Measurements from ENCODE around the gene LTB4R2.
A peak's percentile ranks its signal among the peaks of the same experiment; 100 is the strongest.

The LTB4R2 gene

DNA sequence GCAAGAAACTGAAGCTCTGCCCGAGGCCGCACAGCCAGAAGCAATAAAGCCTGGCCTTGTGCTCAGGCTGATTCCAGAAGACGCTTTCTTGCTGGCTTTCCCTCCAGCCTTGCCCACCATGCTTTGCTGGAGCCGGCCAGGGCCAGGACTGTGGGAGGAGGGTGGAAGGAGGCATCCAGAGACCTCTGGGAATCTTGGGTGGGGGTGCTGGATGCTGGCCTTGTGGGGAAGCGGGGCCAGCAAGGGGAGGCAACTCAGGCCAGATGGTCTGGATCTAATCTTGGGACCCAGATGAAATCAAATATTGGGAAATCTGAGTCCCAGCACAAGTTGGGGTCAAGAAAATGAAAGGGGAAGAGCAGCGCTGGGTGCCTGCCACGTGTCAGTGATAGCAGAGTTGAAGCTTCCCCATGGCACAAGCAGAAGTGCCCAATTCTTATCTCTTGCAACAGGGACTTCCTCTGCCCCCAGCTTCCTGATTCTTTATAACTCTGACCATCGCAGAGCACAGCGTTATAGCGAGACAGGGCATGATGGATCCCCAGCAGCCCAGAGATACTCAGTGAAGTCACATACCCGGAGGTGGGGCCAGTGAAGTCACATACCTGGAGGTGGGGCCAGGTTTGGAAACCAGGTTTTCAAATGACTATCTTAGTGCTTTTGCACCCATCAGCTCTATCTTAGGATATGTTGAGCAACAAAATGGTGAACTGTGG lies 32.2 kb upstream of the LTB4R2 start:
- no peak for DNase-seq

DNA sequence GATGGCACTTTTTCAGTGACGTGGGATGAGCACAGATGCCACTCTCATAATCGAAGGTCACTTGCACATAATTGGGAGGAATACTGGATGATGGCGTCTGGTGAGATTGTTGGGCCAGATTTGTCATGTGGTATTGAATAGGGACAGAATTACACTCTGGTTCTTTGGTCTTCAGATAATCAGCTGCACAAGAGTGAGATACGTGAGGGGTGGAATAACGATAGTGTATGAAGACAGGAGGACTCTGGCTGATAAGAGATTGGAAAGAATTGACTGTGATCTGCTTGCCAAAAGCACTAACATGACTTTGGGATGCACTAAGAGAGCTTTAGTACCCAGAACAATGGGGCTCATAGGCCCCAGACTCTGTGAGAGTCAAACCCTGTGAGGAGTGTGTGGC lies 31.5 kb upstream of the LTB4R2 start:
- DNase-seq, result no peak

DNA sequence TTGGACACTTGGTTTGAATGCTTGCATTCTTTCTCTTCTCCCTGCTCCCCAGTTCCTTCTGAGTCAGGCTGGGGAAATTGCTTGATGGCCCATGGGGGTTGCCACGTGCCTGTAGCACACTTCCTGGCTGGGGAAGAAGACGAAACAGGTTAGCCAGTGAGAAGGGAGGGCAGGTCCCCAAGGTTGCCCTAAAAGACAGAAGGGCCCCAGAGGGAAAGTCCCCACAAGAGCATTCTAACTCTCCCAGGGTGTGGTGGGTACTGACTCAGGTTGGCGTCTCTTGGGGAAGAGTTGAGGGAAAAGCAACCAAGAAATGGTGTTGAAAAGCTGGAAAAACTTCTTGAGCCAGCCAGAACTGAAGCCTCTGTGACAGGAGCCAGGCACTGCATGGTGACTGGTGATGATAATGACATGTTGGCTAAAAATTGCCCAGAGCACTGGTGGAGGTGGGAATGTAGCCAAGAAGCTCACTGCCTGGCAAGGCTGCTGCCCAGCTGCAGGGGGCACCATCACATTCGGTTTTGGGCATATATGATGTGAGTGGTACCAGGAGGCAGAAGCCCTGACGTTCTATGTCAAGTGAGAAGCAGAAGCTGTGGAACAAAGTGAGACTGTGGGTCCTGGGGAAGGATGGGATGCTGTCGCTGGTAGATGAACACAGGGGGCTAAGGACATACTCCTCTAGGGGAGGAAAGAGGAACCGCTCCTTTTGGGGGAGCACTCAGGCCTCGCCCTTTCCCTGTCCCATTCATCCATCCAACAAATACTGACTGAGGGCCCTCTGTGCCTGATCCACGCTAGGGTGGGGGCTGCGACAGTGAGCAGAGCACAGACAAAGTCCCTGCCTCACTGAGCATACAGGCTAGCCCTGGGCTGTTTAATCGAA lies 30.4 kb upstream of the LTB4R2 start:
- DNase-seq, result no peak

DNA sequence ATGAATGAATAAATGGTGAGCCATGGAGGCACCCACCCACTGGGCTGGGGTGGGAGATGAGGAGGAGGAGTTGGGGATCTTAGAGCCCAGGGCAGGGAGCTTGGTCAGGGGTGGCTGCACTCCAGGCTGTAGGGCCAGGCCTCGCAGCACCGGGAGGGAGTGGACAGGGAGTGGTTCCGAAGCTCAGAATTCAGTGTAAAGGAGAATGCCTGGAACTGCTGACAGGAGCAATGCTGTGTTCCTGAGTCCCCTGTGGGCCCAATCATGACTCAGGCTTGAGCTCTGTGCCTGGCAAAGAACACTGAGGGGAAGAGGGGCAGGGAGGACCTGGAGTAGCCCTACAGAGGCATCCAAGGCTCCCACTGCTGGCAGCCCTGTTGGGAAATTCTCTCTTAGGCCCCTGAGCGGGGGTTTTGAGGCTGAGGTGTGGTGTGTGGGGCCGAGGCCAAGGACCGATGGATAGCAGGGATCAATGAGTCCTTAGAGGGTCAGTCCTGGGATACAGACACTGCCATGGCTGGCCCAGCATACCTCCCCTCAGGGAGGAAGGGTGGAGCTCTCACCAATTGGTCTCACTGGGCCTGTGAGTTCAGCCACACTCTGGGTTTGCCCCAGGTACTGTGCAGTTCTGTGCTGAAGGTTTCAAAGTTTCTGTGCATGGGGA lies 29.0 kb upstream of the LTB4R2 start:
- DNase-seq, result no peak

DNA sequence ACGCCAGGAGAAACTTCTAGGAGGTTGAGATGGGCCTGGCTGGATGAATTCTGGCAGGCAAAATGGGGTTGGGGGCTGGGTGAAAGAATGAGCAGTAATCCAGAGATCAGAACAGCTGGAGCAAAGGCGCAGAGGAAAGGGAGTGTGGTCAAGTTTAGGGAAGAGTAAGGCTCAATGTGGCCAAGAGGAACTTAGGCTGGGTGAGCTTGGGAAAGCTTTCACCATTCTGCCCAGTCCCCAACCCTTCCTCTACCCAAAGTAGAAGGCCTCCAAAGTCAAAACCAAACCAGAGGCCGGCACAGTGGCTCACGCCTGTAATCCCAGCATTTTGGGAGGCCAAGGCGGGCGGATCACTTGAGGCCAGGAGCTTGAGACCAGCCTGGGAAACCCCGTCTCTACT lies 28.3 kb upstream of the LTB4R2 start:
- no peak for DNase-seq

DNA sequence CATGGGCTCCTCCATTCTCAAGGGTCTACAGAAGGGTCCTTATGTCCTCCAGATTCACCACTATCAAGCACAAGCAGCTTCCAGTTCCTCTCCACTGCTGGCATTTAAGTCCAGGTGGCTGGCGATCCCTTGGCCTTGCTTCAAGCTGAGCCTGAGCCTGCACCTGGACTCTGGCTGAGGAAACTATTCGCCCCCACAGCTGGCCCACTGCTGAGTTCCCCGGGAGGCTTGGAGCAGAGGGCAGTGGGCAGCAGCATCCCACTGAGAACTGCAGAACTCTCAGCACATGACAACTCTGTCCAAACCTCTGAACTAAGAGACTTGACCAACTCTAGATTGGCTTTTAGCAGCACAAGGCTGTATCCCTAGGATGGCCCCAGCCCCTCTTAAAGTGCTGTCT lies 27.2 kb upstream of the LTB4R2 start:
- no peak for DNase-seq

DNA sequence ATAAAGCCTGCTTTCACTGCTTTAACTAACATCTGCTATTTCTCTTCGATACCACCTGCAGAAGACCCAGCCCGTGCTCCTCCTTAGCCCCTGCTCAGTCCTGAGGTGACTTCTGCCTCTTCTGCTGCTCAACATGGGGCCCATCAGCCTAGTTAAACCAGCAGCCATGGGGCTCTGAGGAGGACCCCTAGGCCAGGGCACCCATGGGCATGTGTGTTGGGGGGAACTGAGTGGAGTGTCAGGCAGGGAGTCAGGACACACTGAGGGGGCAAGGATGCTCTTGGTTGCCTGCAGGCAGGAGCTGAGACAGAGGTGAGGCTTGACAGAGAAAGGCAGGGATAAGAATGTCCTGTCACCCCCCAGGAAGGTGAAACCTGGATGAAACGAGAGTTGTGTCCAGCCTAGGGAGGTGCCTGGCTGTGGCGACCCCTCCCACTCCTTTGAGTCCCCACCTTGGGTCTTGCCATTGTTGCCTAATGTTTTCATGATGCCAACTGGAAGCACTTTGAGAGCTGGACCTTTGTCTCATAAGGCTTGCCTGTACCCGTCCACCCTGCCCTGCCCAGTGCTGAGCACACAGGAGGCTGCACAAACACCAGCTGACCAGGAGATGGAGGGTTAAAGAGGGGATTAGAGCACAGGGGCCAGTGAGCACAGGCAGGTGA lies 26.0 kb upstream of the LTB4R2 start:
- DNase-seq, result no peak

DNA sequence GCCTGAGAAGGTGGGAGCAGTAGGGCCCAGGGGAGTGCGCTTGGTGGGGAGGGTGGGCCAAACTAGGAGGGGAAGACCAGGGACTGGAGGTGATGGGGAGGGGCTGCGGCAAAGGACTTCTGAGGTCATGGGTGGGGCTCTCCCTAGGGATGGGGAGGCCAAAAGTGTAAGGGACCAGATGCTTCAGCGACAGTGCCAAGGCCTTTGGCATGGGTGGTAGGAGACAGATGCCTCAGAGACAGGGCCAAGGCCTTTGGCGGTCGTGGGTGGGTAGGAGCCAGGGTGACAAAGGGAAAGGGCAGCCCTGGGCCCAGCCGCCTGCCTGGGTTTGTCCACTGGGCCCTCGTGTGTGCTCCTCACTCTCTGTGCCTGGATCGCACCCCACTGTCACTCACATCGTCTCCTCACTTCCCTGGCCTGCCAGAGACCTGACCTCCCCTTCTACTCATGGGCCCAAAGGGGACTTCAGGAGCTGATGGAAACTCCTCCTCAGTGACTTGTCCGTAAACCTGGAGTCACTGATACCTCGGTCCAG lies 25.4 kb upstream of the LTB4R2 start:
- DNase-seq, result no peak

DNA sequence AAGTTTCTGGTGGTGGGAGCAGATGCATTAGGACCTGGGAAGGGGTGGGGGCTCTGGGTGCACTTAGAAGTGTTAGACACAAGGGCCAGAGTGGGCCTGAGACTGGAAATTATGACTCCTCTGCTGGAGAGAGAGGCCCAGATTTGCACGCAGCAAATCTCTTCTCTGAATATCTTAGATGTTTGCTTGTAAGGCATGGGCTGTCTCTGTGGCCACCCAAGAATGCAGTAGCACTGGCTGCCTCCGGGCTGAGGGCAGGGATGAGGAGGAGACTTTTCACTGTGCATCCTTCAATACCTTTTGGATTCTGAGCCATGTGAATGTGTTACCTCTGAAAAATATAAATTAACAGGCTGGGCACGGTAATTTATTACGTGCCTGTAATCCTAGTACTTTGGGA lies 24.6 kb upstream of the LTB4R2 start:
- no peak for DNase-seq

DNA sequence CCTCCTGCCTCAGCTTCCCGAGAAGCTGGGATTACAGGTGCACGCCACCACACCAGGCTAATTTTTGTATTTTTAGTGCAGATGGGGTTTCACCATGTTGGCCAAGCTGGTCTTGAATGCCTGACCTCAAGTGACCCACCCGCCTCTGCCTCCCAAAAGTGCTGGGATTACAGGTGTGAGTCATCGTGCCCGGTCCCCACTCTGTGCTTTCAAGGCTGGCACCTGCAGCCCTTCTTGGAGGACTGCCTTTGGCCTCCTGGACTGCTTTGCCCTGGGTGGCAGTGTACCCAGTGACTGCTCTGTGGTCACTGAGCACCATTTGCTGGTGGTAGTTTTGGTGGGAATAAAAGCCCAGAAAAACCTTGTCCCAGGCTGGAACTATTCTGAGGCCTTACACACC lies 22.9 kb upstream of the LTB4R2 start:
- DNase-seq, result no peak

DNA sequence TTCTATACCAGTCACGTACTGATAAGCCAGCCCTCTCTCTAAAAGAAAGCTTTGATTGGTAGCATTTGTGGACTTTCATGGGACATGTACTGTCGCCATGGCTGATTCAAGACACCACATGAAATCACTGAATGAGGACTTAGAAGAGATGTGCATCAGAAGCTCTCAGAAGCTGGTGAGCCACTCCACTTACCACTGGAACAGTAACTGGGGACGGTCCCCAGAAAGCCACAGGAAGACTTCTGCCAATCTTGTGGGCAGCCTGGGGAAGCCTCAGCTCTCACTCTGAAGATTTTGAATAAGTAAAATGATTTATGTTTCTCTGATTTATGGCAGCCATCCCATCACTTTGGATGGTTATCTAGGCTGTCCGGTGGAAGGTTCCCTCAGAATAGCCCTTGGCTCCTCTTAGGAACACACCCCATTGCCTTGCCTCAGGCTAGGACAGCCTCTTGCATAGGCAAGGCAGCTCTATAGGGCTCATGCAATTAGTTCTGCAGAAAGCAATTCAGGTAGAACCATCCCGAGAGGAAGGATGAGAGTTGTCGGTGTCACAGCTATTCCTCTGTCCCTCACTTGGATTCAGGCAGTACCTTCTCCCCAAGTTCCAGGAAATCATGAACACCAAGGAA lies 20.2 kb upstream of the LTB4R2 start:
- no peak for DNase-seq

DNA sequence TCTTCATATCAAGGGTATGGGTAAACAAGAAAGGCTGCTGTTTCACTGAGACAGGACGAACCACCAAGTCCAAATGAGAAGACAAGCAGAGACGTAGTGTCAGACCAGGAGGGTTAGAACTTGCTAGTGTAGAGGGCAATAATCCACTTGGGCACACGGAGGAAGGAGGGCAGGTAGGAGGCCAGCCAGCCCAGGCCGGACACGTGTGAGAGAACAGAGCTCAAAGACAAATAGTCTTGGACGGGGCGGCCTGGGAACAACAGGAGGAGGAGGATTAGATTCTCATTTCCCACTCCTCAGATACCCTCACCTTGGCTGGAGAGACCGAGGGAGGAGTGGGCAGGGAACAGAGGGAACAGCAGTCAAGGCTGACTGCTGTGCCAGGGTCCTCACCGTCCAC lies 19.2 kb upstream of the LTB4R2 start:
- DNase-seq, result no peak

DNA sequence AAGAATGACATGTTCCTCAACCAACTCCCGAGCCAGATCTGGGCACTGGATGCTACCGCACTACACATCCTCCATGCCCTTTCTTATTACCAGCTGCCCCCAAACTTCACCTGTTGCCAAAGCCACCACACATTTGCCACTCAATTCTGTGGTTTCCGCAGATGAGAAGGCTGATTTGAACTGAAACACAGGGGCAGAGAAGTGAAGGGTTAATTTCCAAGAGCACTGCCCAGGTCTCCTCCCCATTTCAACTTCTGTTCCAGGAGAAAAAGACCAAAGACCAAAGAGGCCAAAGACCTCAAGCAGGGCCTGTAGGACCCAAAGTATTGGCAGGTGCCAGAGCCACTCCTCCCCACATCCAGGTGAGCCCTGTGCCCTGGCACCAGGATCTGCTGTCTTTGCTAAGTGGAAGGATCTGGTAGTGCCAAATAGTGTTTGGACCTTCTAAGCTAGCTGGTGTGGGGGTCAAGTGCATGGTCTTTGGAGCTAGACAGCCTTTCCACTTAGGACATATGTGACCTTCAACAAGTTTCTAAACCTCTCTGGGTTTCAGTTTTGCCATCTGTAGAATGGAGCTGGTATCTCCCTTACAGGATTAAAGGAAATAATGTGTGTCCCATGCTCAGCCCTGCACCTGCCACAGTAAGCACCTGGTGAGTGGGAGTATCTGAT lies 18.4 kb upstream of the LTB4R2 start:
- no peak for DNase-seq

DNA sequence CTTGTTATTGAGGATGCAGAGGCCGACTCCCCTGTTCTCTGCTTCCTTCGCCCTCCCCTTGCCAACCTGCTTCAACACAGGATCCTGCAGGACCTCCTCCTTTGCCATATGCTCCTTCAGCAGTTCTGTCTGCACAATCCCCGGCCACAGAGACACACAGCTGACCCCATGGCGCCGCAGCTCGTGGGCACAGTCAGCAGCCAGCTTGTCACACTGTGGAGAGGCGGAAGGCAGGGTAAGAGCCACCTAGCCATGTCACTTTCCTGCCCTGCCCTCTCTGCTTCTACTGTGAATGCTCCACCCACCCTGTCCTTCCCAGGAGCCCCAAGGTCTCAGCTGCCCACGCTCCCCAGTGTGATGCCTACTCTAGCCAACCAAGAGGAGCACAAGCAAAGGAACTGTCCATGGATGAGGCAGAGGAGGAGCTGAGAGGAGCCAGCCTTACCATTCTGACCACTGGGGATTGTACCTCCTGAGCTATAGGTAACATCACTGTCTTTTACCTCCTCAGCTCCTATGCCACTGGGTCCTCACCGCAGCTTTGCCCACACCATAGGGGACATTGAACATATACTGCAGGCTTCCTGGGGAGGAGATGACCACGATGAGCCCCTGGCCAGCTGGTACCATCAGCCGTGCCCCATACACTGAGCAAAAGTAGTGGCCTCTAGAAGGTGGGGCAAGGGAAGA lies 17.7 kb upstream of the LTB4R2 start:
- DNase-seq, result no peak

DNA sequence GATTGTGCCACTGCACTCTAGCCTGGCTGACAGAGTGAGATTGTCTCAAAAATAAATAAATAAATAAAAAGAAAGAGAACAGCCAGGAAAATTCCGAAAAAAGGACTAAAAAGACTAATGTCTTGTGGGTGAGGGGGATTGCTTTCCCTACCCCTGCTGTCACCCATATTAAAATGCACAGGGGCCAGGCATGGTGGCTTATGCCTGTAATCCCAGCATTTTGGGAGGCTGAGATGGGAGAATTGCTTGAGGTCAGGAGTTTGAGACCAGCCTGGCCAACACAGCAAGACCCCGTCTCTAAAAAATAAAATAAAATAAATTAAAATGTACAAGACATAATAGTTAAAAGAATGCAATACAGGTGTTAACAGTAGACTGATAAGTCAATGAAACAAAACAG lies 16.4 kb upstream of the LTB4R2 start:
- no peak for DNase-seq

DNA sequence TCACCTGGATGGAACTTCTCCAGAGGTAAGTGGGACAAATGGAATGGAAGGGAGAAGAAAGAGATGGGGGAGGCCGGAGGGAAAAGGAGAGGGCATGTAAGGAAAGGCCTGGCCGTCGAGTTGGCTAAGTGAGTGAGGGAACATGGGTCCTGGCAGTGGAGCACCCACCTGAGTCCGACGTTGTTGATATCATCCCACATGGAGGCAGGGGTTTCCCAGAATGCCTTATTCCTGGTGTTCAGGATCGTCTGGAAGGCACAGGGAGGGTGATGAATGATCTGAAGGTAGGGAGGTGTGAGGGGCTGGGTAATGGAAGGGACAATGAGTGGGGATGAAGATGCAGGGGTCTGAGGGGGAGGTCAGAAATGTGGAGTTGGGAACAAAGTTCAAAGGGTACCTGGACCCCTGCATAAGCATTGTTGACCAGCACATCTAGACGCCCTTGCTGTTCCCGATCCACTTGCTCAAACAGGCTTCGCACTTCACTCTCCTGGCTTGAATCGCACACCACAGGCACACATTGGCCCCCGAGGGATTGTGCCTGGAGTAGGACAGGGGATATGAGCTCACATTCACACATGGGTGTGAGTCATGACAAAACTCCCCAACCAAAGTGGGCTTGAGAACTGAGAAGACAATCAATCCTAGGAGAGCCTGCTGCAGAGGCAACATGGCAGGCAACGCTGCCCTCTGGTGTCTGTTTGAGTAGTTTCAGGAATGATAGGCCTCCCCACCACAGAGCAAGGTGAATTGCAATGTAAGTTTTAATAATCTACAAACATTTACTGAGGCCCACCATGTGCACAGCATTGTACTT lies 13.4 kb upstream of the LTB4R2 start:
- DNase-seq, result peak; percentile 68

DNA sequence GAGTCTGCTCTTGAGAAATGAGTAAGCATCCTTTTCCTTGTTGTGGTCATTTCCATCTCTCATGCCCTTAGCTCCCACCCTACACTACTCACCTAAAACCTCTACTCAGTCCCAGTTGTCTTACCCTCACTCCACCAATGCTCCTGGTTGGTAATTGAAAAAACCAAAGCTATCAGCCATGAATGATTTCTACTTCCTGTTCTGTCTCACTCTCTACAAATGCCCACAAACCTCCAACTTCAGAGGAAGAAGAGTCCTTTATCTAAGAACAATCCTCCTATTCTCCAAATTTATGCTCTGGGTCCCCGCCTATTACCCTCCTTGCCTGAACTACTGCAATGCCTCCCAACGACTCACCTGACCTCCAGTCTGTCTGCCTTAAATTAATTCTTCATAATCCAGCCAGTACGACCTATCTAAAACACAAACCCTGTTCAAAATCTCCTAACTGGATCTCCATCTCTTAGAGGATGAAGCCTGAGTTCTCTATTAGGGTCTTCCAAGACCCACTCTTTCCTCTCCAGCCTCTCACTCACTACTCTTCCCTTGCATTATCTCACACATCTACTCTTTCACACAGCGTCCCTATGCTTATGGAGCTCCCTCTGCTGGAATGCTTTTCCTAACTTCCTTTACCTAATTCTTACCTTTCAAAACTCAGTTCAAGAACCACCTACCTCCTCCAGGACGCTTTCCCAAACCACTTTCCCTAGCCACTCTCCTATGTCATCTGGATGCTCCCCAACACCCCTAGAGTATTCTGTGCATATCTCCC lies 12.6 kb upstream of the LTB4R2 start:
- DNase-seq, result peak; percentile 26

DNA sequence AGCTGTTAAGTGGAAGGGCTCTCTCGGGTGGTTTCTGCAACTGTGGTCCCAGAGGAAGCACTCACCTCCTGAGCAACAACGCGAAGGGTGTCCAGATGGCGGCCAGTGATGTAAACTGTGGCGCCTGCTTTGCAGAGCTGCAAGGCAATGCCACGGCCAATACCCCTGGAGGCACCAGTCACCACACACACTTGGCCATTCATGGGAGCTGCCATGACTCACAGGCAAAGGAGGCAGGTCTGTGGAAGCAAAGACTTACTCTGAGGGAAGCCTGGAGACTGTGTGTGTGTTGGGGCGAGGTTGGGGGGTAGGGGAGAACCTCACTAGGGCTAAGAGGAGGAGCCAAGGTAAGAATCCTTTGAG lies 11.1 kb upstream of the LTB4R2 start:
- peak; percentile 15 for DNase-seq
